ENCODE measurements around the gene FITM2.
"Not testable (repeated sequence)": the region's sequence is repeated elsewhere in the genome, so short reads cannot be mapped to it uniquely, and the experiment has no call there.

The FITM2 gene

GRCh38 chr20:44310664-44311639 lies at the start of gene FITM2:
FITM2 (minus strand) TSS chr20:44311202; CDS start chr20:44311148, 54 bp downstream.
- DNase-seq = peak; percentile 93
- in situ Hi-C loops (cut with HindIII; ENCODE audit: low pct_ligation_motif_present, low pct_unique_long_range_greater_than_20kb, low sequenced_read_pairs) = no loop called here

- DNase-seq = no peak
- in situ Hi-C loops (cut with HindIII; ENCODE audit: low pct_ligation_motif_present, low pct_unique_long_range_greater_than_20kb, low sequenced_read_pairs) = no loop called here
Observed at GRCh38 chr20:44360221-44360620, 49.2 kb upstream of the FITM2 start.

- in situ Hi-C loops (cut with HindIII; ENCODE audit: low pct_ligation_motif_present, low pct_unique_long_range_greater_than_20kb, low sequenced_read_pairs) = no loop called here
- DNase-seq = no peak
Observed at GRCh38 chr20:44358776-44359175, 47.8 kb upstream of the FITM2 start.

- DNase-seq = no peak
- in situ Hi-C loops (cut with HindIII; ENCODE audit: low pct_ligation_motif_present, low pct_unique_long_range_greater_than_20kb, low sequenced_read_pairs) = no loop called here
Observed at GRCh38 chr20:44357555-44358125, 46.6 kb upstream of the FITM2 start.

GRCh38 chr20:44357020-44357419 lies 46.0 kb upstream of the FITM2 start:
- in situ Hi-C loops (cut with HindIII; ENCODE audit: low pct_ligation_motif_present, low pct_unique_long_range_greater_than_20kb, low sequenced_read_pairs) = no loop called here
- no peak for DNase-seq

GRCh38 chr20:44356353-44356723 lies 45.3 kb upstream of the FITM2 start:
- in situ Hi-C loops (cut with HindIII; ENCODE audit: low pct_ligation_motif_present, low pct_unique_long_range_greater_than_20kb, low sequenced_read_pairs) = no loop called here
- DNase-seq = no peak

- DNase-seq = no peak
- in situ Hi-C loops (cut with HindIII; ENCODE audit: low pct_ligation_motif_present, low pct_unique_long_range_greater_than_20kb, low sequenced_read_pairs) = no loop called here
Observed at GRCh38 chr20:44355498-44356352, 44.7 kb upstream of the FITM2 start, which contains the start of gene HNF4A. HNF4A (plus strand) TSS chr20:44355699; CDS start chr20:44355805, 106 bp downstream.

GRCh38 chr20:44354979-44355497 lies 44.0 kb upstream of the FITM2 start:
- in situ Hi-C loops (cut with HindIII; ENCODE audit: low pct_ligation_motif_present, low pct_unique_long_range_greater_than_20kb, low sequenced_read_pairs) = no loop called here
- no peak for DNase-seq

GRCh38 chr20:44350567-44350966 lies 39.6 kb upstream of the FITM2 start:
- DNase-seq = no peak
- in situ Hi-C loops (cut with HindIII; ENCODE audit: low pct_ligation_motif_present, low pct_unique_long_range_greater_than_20kb, low sequenced_read_pairs) = no loop called here

GRCh38 chr20:44349349-44349748 lies 38.3 kb upstream of the FITM2 start:
- in situ Hi-C loops (cut with HindIII; ENCODE audit: low pct_ligation_motif_present, low pct_unique_long_range_greater_than_20kb, low sequenced_read_pairs) = no loop called here
- no peak for DNase-seq

- in situ Hi-C loops (cut with HindIII; ENCODE audit: low pct_ligation_motif_present, low pct_unique_long_range_greater_than_20kb, low sequenced_read_pairs) = no loop called here
- DNase-seq = no peak
Observed at GRCh38 chr20:44348168-44348659, 37.2 kb upstream of the FITM2 start.

- DNase-seq; in situ Hi-C loops (cut with HindIII; ENCODE audit: low pct_ligation_motif_present, low pct_unique_long_range_greater_than_20kb, low sequenced_read_pairs): not testable (repeated sequence)
Observed at GRCh38 chr20:44345941-44346340, 34.9 kb upstream of the FITM2 start.

- in situ Hi-C loops (cut with HindIII; ENCODE audit: low pct_ligation_motif_present, low pct_unique_long_range_greater_than_20kb, low sequenced_read_pairs) = no loop called here
- no peak for DNase-seq
Observed at GRCh38 chr20:44345147-44345546, 34.1 kb upstream of the FITM2 start.

GRCh38 chr20:44344723-44345122 lies 33.7 kb upstream of the FITM2 start:
- no peak for DNase-seq
- in situ Hi-C loops (cut with HindIII; ENCODE audit: low pct_ligation_motif_present, low pct_unique_long_range_greater_than_20kb, low sequenced_read_pairs) = no loop called here

GRCh38 chr20:44343162-44343675 lies 32.2 kb upstream of the FITM2 start:
- DNase-seq = no peak
- in situ Hi-C loops (cut with HindIII; ENCODE audit: low pct_ligation_motif_present, low pct_unique_long_range_greater_than_20kb, low sequenced_read_pairs) = no loop called here

- DNase-seq = no peak
- in situ Hi-C loops (cut with HindIII; ENCODE audit: low pct_ligation_motif_present, low pct_unique_long_range_greater_than_20kb, low sequenced_read_pairs) = no loop called here
Observed at GRCh38 chr20:44342248-44342647, 31.2 kb upstream of the FITM2 start.

- in situ Hi-C loops (cut with HindIII; ENCODE audit: low pct_ligation_motif_present, low pct_unique_long_range_greater_than_20kb, low sequenced_read_pairs) = no loop called here
- DNase-seq = no peak
Observed at GRCh38 chr20:44336725-44337380, 25.9 kb upstream of the FITM2 start, which contains the start of gene R3HDML. R3HDML (plus strand) TSS chr20:44337043; CDS start chr20:44337158, 115 bp downstream.

- DNase-seq = no peak
- in situ Hi-C loops (cut with HindIII; ENCODE audit: low pct_ligation_motif_present, low pct_unique_long_range_greater_than_20kb, low sequenced_read_pairs) = no loop called here
Observed at GRCh38 chr20:44336086-44336485, 25.1 kb upstream of the FITM2 start.
